Kidney capillary endothelial cell (primary cell): ENCODE results near the gene CEP57L1.
"Not testable (repeated sequence)": the region's sequence is repeated elsewhere in the genome, so short reads cannot be mapped to it uniquely, and the experiment has no call there.

Experiments used
- DNase-seq: peaks from one replicate; pipeline ENCODE4 v3.0.0-alpha.2; 2018; ENCODE audit warnings: low spot score

The CEP57L1 gene

DNA sequence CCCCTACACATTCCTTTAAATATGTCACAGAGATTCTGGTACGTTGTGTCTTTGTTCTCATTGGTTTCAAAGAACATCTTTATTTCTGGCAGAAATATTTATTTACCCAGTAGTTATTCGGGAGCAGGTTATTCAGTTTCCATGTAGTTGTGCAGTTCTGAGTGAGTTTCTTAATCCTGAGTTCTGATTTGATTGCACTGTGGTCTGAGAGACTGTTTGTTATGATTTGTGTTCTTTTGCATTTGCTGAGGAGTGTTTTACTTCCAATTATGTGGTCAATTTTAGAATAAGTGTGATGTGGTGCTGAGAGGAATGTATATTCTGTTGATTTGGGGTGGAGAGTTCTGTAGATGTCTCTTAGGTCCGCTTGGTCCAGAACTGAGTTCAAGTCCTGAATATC, 17.4 kb downstream of the CEP57L1 start:
- not testable (repeated sequence) for DNase-seq

DNA sequence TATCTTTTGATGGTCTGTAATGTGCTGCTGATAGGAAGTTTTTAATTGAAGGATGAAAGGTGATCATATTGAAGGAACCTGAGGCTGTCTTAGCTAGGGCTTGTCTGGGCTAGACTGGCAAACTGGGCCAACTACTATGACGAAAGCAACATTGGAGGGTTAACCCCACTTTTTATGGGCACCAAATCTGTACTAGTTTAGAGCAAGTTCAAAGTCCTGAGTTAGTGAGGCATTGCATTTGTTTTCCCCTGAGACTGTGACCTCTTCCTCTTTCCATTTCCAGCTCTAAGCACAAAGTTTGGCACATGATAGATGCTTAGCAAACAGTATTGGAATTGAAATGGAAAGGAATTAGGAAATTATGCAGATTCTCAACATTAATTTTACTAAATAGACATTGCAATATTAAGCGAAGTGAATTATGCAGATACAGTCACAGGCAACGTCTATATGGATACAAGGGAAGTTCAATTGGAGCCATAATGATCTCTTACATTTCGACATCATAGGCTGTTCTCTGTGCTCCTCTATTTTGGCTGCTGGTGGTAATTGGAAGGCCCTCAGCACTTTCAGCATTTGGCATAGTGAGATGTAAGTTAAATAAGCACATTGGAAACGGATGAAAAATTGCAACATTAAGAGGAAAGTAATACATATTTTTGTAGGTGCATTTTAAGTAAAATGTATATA, 22.2 kb downstream of the CEP57L1 start:
- no peak for DNase-seq

DNA sequence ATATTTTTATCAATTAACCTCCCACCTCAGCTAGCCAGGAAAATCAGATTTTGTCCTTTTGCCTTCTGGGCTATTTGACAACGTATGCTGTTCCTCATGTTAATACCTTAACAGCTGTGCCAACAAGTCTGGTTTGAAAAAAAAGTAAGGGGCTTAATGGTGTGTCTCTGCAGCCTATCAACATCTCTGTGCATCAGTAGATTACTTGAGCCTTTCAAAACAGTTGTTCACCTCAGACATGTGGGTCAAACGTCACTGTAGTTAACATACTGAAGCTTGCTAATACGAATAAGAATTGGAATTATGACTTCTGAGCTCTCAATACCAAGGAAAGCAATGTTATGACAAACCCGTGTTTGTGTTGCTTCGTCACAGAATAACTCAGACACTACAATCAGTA, 23.0 kb downstream of the CEP57L1 start:
- DNase-seq: no peak

DNA sequence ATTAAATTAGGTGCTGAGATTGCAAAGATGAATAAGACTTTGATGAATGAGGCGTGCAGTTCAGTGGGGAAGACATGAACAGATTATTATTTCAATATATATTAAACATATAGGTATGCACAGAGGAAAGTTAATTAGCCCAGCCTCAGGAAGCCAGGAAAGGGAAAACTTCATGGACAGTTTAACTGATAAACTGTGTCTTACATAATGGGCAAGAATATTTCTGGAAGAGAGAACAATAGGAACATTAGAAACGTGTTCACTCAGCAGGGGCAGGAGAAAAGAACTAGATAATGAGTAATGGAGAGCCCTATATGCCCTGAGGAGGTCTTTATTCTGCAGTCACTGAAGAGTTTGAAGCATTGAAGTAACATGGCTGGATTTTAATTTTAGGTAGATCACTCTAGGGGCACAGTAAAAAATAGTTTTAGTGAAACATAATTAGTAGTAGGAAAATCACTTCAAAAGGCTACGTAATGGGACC, 23.6 kb downstream of the CEP57L1 start:
- DNase-seq: no peak

DNA sequence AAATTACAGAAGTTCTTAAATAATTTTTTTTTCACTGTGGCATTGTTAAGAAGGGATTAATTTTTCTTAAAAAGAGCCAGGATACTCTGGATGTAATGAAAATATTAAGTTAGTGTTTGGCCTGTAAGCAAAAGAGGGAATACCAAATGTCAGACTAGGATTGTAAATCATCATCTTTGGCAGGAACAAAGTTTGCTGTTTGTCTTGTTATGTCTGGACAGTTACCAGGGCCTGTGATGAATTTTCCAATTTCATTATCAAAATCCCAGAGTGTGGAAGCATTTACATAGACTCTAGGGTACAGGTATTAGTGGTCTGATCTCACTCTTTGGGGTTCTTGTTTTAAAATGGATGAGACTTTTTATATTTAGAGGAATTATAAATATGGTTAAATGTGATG, 26.1 kb downstream of the CEP57L1 start:
- DNase-seq: no peak

DNA sequence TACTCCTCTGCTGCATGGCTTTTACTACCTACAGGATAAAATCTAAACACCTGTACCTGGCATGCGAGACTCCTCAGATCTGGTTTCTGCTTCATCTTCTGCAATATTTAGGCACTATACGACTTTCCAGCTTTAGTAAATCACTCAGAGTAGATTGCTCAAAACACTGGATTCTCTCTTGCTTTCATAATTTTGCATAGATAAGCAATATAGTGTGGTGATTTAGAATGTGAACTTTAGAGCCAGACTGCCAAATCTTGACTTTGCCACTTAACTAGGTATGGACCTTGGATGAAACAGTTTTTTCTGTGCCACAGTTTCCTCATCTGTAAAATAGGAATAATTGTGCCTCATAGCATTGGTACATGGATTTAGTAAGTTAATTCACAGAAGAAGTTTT, 28.9 kb downstream of the CEP57L1 start:
- DNase-seq: no peak

DNA sequence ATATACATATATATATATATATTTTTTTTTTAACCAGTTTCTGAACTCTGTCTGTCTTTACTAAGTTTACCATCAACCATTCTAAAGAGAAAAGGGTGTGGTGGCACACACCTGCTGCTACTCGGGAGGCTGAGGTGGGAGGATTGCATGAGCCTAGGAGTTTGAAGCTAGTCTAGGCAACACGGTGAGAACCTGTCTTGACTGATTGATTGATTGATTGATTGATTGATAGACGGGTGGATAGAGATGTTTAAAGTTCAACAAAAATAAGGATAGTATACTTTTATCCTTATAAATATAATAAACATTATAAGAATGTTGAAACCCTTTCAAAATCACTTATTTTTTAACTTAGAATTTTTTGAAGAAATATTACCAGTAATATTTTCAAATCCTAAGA, 30.2 kb downstream of the CEP57L1 start:
- no peak for DNase-seq

DNA sequence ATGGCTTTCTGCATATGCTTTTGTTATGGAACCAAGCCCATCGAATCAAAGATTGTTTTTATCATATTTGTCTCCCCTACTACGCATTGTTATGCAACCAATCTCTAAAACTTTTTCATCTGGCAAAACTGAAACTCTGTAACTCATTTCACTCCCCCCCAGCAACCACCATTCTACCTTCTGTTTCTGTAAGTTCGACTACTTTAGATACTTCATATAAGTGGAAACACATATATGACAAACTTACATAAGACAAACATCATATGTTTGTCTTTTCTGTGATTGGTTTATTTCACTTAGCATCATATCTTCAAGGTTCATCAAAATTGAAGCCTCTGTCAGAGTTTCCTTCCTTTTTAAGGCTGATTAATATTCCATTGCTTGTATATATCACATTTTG, 34.8 kb downstream of the CEP57L1 start:
- no peak for DNase-seq

DNA sequence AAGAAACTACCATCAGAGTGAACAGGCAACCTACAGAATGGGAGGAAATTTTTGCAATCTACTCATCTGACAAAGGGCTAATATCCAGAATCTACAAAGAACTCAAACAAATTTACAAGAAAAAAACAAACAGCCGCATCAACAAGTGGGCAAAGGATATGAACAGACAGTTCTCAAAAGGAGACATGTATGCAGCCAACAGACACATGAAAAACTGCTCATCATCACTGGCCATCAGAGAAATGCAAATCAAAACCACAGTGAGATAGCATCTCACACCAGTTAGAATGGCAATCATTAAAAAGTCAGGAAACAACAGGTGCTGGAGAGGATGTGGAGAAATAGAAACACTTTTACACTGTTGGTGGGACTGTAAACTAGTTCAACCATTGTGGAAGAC, 40.3 kb downstream of the CEP57L1 start:
- DNase-seq: not testable (repeated sequence)

DNA sequence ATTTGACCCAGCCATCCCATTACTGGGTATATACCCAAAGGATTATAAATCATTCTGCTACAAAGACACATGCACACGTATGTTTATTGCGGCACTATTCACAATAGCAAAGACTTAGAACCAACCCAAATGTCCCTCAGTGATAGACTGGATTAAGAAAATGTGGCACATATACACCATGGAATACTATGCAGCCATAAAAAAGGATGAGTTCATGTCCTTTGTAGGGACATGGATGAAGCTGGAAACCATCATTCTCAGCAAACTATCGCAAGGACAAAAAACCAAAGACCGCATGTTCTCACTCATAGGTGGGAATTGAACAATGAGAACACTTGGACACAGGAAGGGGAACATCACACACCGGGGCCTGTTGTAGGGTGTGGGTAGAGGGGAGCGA, 40.7 kb downstream of the CEP57L1 start:
- DNase-seq: not testable (repeated sequence)

DNA sequence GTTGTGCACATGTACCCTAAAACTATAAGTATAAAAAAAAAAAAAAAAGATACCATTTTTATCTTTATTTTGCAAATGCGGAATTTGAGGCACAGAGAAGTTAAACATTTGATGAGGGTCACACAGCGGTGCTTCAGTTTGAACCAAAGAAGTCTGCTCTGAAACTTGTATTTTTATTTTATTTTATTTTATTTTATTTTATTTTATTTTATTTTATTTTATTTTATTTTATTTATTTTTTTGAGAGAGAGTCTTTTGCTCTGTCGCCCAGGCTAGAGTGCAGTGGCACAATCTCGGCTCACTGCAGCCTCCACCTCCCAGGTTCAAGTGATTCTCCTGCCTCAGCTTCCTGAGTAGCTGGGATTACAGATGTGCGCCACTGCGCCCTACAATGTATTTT, 41.2 kb downstream of the CEP57L1 start:
- not testable (repeated sequence) for DNase-seq

DNA sequence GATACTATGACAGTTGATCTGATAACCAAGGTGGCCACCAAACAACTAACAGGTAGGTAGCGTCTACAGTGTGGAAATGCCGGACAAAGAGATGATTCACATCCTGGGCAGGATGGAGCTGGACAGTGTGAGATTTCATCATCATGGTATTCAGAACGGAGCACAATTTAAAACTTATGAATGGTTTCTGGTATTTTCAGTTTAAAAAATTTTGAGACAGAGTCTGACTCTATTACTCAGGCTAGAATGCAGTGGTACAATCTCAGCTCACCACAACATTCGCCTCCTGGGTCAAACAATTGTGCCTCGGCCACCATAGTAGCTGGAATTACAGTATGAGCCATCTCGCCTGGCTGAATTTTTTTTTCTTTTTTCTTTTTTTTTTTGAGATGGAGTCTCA, 43.8 kb downstream of the CEP57L1 start:
- peak; percentile 43 for DNase-seq

DNA sequence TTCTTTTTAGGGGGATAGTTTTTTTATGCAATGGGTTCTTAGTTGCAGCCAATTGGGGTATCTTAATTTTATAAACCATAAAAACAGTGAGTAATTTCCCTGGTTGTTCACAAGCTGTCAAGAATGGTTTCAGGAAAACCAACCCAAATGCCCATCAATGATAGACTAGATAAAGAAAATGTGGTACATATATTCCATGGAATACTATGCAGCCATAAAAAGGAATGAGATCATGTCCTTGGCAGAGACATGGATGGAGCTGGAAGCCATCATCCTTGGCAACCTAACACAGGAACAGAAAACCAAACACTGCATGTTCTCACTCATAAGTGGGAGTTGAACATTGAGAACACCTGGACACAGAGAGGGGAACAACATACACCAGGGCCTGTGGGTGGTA, 46.8 kb downstream of the CEP57L1 start:
- not testable (repeated sequence) for DNase-seq

DNA sequence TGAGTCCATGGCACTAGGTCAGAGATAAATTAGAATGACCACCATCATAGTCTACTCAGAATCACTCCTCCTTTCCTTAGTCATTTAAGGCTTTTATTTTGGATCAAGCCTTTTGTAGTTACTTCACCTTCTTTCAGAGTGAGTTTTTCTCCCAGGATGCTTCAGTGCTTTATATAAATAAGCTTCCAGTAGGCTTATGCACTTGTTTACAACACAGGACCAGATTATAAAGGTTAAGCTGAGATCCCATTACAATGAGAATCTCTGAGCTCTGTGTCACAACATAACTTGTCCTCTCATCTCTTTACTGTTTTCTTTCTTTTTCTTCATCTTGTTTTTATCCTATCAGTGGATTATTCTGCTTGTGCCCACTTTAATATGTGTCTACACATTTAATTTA, 47.9 kb downstream of the CEP57L1 start:
- no peak for DNase-seq

DNA sequence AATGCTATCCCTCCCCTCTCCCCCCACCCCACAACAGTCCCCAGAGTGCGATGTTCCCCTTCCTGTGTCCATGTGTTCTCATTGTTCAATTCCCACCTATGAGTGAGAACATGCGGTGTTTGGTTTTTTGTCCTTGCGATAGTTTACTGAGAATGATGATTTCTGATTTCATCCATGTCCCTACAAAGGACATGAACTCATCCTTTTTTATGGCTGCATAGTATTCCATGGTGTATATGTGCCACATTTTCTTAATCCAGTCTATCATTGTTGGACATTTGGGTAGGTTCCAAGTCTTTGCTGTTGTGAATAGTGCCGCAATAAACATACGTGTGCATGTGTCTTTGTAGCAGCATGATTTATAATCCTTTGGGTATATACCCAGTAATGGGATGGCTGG, 52.9 kb downstream of the CEP57L1 start:
- not testable (repeated sequence) for DNase-seq

DNA sequence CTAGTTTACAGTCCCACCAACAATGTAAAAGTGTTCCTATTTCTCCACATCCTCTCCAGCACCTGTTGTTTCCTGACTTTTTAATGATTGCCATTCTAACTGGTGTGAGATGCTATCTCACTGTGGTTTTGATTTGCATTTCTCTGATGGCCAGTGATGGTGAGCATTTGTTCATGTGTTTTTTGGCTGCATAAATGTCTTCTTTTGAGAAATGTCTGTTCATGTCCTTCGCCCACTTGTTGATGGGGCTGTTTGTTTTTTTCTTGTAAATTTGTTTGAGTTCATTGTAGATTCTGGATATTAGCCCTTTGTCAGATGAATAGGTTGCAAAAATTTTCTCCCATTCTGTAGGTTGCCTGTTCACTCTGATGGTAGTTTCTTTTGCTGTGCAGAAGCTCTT, 53.4 kb downstream of the CEP57L1 start:
- not testable (repeated sequence) for DNase-seq

DNA sequence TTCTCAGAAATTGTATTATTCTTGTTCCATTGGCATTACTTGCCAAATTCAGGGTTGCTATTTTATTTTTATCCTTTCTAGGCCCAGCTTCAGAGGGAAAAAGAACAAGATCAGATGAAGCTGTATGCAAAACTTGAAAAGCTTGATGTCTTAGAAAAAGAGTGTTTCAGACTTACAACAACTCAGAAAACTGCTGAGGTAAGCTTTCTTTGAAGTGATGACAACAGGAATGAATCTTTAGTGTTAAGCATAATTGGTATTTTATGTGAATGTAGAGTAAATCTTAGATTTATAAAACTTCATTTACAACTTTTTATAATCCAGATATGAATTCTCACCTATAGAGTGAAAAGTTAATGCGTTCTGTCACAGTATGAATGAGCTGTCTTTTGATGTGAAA, 58.4 kb downstream of the CEP57L1 start:
- DNase-seq: no peak

DNA sequence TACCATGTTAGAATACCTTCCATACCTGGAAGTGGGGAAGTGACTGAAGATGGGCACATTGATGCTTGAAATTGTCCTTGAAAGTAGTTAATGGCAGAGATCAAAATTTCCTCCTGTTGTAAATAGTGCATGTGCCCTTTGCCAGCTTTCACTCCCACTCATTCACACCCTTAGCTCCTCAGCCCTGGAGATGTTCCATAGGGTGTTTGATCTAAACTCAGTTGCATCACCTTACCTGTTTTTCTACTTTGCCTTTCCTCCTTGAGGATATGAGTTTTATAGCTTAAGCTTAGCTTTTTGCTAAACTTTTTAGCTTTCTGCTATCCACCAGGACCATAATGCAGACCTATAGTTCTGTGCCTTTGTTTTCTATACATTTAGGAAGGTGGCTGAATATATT, 69.0 kb downstream of the CEP57L1 start:
- DNase-seq: no peak

DNA sequence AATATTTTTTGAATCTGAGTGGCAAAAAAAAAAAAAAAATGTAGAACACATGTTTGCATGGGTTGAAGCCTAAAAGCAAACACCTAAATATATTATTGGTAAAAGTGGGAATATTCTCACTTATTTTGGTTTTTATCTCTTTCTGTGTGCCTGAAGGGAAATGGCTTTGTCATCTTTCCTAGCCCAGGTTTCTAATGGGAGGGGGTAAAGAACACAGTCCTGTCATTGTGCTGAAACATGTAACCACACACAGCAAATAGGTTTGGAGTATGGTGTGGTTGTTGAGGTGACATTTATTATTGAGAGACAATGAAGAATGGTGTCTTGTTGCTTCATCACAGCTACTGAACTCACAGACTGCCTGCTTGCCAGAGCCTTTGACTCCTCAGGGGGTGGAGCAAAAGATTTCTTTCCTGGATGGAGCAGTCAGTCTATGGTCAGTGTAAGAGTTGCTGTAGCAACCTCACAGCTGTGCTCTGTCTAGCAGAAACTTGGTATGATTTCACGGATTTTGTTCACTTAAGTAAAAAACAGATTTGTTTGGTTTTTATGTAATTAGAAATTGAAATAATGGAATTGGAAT, 70.2 kb downstream of the CEP57L1 start:
- no peak for DNase-seq

DNA sequence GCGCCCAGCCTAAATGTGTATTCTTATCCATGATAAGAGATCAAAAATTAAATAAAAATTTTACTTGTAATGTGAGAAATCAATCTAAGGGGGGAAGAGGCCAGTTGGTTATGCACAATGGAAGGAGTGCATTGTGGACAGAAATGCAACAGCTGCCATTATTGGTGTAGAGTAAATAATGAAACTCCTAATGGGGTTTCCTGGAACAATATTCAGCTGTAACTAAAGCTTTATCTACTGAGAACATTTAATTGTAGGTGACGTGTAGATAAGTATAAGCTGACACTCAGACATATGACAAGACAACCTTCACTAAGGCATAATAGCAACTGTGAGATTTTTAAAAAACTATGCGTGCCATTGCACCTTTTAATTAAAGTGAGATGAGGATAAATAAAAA, 71.4 kb downstream of the CEP57L1 start:
- DNase-seq: no peak

DNA sequence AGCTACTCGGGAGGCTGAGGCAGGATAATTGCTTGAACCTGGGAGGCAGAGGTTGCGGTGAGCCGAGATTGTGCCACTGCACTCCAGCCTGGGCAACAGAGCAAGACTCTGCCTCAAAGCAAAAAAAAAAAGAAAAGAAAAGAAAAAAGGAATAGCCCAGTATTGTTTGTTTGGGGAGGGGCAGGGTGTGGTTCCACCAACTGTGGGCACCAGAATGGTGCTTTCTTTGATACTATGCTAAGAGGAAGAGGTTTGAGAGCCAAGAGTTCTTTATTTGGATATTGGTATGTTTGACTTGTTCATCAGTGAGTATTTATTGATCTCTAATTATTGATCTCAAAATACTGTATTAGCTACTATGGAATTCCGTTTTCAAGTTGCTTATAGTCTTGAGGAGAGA, 72.3 kb downstream of the CEP57L1 start:
- DNase-seq: no peak

DNA sequence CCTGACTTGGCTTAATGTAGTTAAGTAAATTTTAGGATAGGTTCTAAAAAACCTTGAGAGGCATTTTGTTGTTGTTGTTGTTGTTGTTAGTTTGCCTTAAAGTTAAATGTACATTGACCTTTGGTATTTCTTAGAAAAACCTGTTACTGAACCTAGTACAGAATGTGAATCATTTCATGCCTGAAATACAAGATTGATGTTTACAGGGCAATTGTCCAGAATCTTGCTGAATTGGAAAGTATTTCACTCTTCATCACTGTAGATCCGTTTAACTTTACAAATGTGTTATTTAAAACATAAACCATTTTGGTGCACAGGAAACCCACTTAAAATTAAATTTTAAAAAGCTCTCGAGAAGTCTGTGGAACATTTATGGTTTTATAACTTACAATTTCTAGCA, 75.0 kb downstream of the CEP57L1 start:
- DNase-seq: no peak

DNA sequence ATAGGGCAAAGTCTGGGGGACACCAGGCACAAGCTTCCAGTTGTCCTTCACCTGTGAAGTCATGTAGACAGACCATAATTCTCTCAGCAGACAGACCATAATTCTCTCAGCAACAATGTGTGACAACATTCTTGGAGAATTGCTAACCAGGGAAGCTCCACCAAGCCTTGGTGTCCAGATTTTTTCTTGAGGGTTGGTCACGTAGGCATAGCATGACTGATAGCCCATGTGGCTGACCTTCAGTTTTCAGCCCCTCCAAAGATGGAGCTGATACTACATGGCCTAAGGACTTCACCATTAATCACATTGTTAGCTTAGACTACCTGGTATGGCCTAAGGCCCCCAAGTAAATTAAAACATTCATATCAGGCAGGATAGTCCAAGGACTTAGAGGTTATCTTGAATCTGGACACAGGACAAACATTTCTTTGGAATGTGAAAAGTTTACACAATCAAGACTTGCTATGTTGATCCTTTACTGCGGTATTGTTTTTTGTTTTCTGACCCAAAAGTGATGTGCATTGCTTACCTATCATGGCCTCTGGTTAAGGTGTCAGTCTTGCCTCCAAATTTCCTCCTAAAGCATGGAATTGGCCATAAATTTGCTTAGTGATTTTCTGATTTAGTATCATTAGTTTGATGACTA, 76.9 kb downstream of the CEP57L1 start:
- DNase-seq: no peak

DNA sequence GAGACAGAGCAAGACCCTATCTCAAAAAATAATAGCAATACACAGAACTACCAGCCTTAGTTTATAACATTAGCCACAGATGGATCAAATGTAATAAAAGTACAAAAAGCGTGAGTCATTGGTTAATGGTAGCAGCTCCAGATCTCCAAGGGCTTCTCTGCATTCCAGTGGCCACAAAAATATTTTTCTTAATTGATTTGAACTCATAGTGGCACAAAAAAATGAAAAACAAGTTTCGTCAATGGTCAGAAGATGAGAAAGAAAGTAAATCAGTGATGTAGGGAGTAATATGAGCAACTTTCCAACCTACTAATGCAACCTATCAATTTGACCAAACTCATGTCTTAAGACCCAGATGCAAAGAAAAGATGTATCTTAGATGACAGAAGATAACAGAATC, 79.6 kb downstream of the CEP57L1 start:
- no peak for DNase-seq
